ENCODE measurements around the gene FSIP1. TPM values are rescaled to one million over a fixed set of nuclear protein-coding genes. Genes with fewer than 3 reads are reported as not detected.

Gene FSIP1
- total and polyA plus RNA-seq, 9 donors, result 0.17 to 0.60 (median 0.36) TPM

Other genes starting within 250 kb of the FSIP1 start
- gene THBS1, start 201.8 kb downstream of the FSIP1 start, total RNA-seq, result 101 TPM
- 100 to 1,000 TPM in 1 of 8 donors, 10 to 100 TPM in 7; 45.5 to 137 (median 72.4) TPM for gene THBS1, start 201.8 kb downstream of the FSIP1 start, polyA plus RNA-seq (ENCODE audit: insufficient read depth in 1 of 8, insufficient read length in 8 of 8, low replicate concordance in 1 of 8)
- 6.8 TPM for gene GPR176, start 137.4 kb upstream of the FSIP1 start, total RNA-seq
- gene GPR176, start 137.4 kb upstream of the FSIP1 start, polyA plus RNA-seq (ENCODE audit: insufficient read depth in 1 of 8, insufficient read length in 8 of 8, low replicate concordance in 1 of 8), result 1 to 10 TPM; 4.0 to 7.3 (median 5.6) TPM
- 33.6 TPM for gene EIF2AK4, start 151.3 kb upstream of the FSIP1 start, total RNA-seq
- 10 to 100 TPM; 26.2 to 48.0 (median 34.1) TPM for gene EIF2AK4, start 151.3 kb upstream of the FSIP1 start, polyA plus RNA-seq (ENCODE audit: insufficient read depth in 1 of 8, insufficient read length in 8 of 8, low replicate concordance in 1 of 8)

All from muscle of leg (tissue), 9 donors.